Vagina (tissue), 2 donors: ENCODE data around the gene EFEMP2. TPM values are rescaled to one million over a fixed set of nuclear protein-coding genes. Genes with fewer than 3 reads are reported as not detected.

Experiments used
- DNase-seq, 2 donors: peaks; one replicate each; pipeline ENCODE4 v3.0.0-alpha.2; 2017; ENCODE audit errors: extremely low spot score in 2 of 2
- H3K27ac ChIP-seq: fragments of 200-600 bp; sonication (generic); one replicate; pipeline ENCODE4 v1.5.1; 2019
- H3K27me3 ChIP-seq: fragments of 200-600 bp; sonication (generic); one replicate; pipeline ENCODE4 v1.5.1; 2019
- H3K36me3 ChIP-seq, 2 donors: fragments of 200-600 bp; sonication (generic); one replicate each; pipeline ENCODE4 v1.5.1; 2017 to 2019
- H3K4me1 ChIP-seq: fragments of 200-600 bp; sonication (generic); one replicate; pipeline ENCODE4 v1.5.1; 2019
- H3K4me3 ChIP-seq, 2 donors: fragments of 200-600 bp; sonication (generic); 1 replicate in 1 of 2; 2 replicates in 1 of 2; pipeline ENCODE4 v1.5.1; 2016 to 2019
- H3K9me3 ChIP-seq: fragments of 200-600 bp; sonication (generic); one replicate; pipeline ENCODE4 v1.5.1; 2019
- POLR2A ChIP-seq, 2 donors: fragments of 450-650 bp; IDR thresholded peaks; one replicate each; pipeline ENCODE4 v1.6.1; 2017; ENCODE audit warnings: antibody characterized with exemption in 2 of 2, mild to moderate bottlenecking in 2 of 2, moderate library complexity in 2 of 2
- POLR2AphosphoS5 ChIP-seq, 2 donors: sonication (generic); formaldehyde crosslinking; IDR thresholded peaks; one replicate each; pipeline ENCODE4 v1.9.0; 2017; ENCODE audit warnings: antibody characterized with exemption in 2 of 2, mild to moderate bottlenecking in 2 of 2, low read depth in 1 of 2; ENCODE audit not compliant: insufficient read depth in 1 of 2
- intact Hi-C: fragments of 100-400 bp; cut with DNase I; formaldehyde crosslinking; loops from one replicate; pipeline ENCODE4 v1.15.1; 2023
- total RNA-seq: library from RNA; depleted of rRNA; stranded (reverse); fragments of >200 nt; gene quantifications from one replicate; pipeline ENCODE4 v1.2.3, GENCODE V29; 2016
- TF ChIP-seq, protein P1 (sequence below), 3 experiments: fragments of 450-650 bp in 2 of 3; fragments of 200-600 bp in 1 of 3; sonication (generic) in 1 of 3; IDR thresholded peaks; one replicate each; pipeline ENCODE4 v1.5.1; 2017 to 2019; ENCODE audit warnings: antibody characterized with exemption in 3 of 3, mild to moderate bottlenecking in 2 of 3, moderate library complexity in 2 of 3

EFEMP2 gene
- total RNA-seq, 1 donor from 2014 or later, result 57.9 TPM

DNA sequence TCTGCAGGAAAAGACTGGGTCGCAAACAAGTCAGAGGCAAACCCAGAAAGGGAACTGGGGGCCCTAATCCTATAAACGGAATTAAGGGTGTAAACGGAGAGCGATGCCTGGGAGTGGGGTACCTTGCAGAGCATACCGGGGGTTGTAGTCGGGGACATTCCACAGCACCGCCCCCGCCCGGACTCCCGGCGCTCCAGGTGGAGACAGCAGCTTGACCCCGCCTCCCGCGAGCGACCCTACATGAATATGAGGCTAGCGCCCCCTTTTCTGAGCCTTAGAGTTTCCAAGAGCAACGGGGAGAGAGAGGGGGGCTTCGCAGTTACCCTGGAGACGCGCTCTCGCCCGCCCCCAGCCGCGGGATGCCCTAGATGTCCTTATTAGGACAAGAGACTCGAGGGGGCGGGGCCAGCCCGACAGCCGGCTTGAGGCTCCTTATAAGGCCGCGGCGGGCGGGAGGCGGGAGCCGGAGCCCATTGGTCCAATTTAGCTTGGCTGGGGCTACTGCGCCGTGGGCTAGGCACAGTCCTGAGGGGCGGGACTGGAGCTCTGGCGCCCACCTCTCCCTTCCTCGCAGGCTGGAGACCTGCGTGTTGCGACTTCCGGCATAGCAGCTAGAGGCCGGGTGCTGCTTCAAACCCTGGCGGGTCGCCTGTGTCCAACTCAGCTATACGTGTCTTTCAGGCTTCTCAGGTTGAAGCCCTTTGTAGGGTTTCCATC lies 13.3 kb downstream of the EFEMP2 start:
- Histone ChIP-seq H3K27me3 (no peaks in the 10 kb centered on the region), H3K4me1 (peaks cover 52% of the 10 kb centered on the region), H3K4me3 (peak overlapping the region; percentile 95 to 100), H3K27ac (peak overlapping the region; percentile 93), H3K9me3 (no peaks in the 10 kb centered on the region), H3K36me3 (peaks cover 0 to 43% of the 10 kb centered on the region in 2 donors)
- intact Hi-C loops, result no loop called here
- DNase-seq, result peak in 1 of 2 donors; percentile 99
- TF ChIP-seq, protein P1, sequence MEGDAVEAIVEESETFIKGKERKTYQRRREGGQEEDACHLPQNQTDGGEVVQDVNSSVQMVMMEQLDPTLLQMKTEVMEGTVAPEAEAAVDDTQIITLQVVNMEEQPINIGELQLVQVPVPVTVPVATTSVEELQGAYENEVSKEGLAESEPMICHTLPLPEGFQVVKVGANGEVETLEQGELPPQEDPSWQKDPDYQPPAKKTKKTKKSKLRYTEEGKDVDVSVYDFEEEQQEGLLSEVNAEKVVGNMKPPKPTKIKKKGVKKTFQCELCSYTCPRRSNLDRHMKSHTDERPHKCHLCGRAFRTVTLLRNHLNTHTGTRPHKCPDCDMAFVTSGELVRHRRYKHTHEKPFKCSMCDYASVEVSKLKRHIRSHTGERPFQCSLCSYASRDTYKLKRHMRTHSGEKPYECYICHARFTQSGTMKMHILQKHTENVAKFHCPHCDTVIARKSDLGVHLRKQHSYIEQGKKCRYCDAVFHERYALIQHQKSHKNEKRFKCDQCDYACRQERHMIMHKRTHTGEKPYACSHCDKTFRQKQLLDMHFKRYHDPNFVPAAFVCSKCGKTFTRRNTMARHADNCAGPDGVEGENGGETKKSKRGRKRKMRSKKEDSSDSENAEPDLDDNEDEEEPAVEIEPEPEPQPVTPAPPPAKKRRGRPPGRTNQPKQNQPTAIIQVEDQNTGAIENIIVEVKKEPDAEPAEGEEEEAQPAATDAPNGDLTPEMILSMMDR (IDR thresholded peaks at IDR 0.05), result peak in 1 of 3 experiments; percentile 1
- peak in 1 of 2 donors; percentile 90 for TF ChIP-seq POLR2A (IDR thresholded peaks at IDR 0.05)
- peak; percentile 90 to 98 for TF ChIP-seq POLR2AphosphoS5 (IDR thresholded peaks at IDR 0.05; ENCODE audit: insufficient read depth in 1 of 2, low read depth in 1 of 2)

DNA sequence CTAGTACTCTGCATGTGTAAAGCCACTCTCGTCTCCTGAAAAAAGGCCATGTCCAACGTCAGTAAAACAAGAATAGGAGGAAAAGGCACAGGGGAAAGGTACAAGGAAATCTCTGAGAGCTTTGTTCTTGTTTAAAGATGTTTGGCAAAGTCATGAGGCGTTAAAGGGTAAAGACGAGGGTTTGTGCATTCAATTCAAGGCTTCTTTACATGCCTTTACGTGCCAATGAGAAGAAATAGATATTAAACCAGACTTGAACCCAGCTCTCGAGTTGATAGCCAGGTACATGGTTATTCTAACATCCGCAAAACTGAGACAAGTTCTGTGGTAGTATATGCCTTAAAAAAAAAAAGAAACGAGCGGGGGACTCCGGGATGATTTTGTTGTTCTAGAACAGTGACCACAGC lies 13.9 kb downstream of the EFEMP2 start:
- no peak for TF ChIP-seq POLR2A (IDR thresholded peaks at IDR 0.05)
- TF ChIP-seq POLR2AphosphoS5 (IDR thresholded peaks at IDR 0.05; ENCODE audit: insufficient read depth in 1 of 2, low read depth in 1 of 2), result no peak
- TF ChIP-seq, protein P1 (IDR thresholded peaks at IDR 0.05), result no peak
- intact Hi-C loops, result no loop called here
- DNase-seq, result no peak
- H3K36me3 ChIP-seq, result peaks cover 0 to 43% of the 10 kb centered on the region in 2 donors
- peaks cover 52% of the 10 kb centered on the region for H3K4me1 ChIP-seq
- H3K27ac ChIP-seq, result peak overlapping the region; percentile 93
- H3K4me3 ChIP-seq, result peak overlapping the region; percentile 95 to 100
- no peaks in the 10 kb centered on the region for H3K27me3 ChIP-seq
- H3K9me3 ChIP-seq, result no peaks in the 10 kb centered on the region

DNA sequence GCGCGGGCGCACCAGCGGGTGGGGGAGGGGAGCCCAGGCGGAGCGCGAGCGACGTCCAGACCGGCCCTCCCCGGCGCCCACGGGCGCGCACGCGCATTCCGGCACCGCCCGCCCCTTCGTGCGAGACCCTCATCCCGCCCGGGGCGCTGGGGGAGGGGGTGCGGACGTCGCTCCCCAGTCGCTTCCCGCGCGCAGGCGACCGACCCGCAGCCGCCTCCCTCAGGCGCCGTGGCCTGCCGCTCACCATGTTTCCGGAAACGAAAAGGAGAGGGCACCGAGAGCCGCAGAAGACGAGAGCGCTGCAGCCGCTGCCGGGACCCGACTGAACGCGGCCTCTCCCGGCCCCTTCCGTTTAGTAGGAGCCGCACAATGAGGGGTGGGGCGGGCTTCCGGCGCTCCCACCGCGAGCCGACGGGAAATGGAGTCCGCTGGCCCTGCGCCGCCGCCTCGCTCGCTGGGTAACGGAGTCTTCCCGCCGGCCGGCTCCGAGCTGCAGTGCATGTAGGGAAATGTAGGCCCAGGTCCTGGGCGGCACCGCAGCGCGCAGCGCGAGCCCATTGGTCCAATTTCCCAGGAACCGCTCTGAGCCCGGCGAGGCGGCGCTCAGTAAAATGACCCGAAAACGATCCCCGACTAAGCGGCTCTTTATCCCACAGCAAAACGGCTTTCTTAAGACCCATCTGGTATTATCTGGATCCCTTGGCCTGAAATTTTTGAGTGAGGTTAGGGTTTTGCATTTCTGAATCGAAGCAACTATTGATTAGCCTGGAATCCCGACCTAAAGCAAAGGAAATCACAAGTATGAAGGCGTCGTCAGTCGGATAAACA lies 14.5 kb downstream of the EFEMP2 start, which contains the start of gene CFL1:
Gene CFL1 (minus strand): TSS at position 328 of the 828 bp plus-strand sequence. CDS start 81 bp downstream, at position 247.
- intact Hi-C loops, result no loop called here
- H3K4me1 ChIP-seq, result peaks cover 52% of the 10 kb centered on the region
- peaks cover 0 to 45% of the 10 kb centered on the region in 2 donors for H3K36me3 ChIP-seq
- peak in 1 of 2 donors; percentile 97 for DNase-seq
- peak; percentile 2 to 92 for TF ChIP-seq POLR2A (IDR thresholded peaks at IDR 0.05)
- peak; percentile 97 to 99 for TF ChIP-seq POLR2AphosphoS5 (IDR thresholded peaks at IDR 0.05; ENCODE audit: insufficient read depth in 1 of 2, low read depth in 1 of 2)
- TF ChIP-seq, protein P1 (IDR thresholded peaks at IDR 0.05), result peak in 1 of 3 experiments; percentile 11
- H3K4me3 ChIP-seq, result peak within 1 kb of the TSS; percentile 95 to 100
- peak within 1 kb of the TSS; percentile 93 for H3K27ac ChIP-seq
- no peaks in the 10 kb centered on the region for H3K27me3 ChIP-seq
- H3K9me3 ChIP-seq, result no peaks in the 10 kb centered on the region

DNA sequence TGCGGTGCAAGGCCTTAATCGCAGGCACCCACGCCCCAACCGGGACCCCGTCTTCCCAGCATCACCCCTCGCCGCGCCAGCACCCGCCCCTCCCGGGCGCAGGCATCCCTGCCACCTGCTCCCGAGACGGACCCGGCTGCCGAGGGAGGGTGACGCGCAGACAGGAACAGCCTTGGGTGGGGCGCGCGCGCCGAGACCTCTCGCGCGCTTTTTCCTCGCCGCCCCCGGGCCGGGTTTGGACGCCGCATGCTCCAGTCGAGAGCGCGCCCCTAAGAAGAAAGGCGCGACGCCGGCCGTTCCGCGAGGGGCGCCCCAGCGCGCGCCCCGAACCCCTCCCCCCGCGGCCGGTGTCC lies 15.1 kb downstream of the EFEMP2 start:
- TF ChIP-seq POLR2A (IDR thresholded peaks at IDR 0.05) (no peak), POLR2AphosphoS5 (IDR thresholded peaks at IDR 0.05; ENCODE audit: insufficient read depth in 1 of 2, low read depth in 1 of 2) (no peak)
- TF ChIP-seq, protein P1 (IDR thresholded peaks at IDR 0.05), result no peak
- H3K36me3 ChIP-seq, result peaks cover 0 to 45% of the 10 kb centered on the region in 2 donors
- H3K27ac ChIP-seq, result peak overlapping the region; percentile 93
- no peaks in the 10 kb centered on the region for H3K9me3 ChIP-seq
- DNase-seq, result no peak
- intact Hi-C loops, result no loop called here
- H3K4me1 ChIP-seq, result peaks cover 50% of the 10 kb centered on the region
- H3K4me3 ChIP-seq, result peak overlapping the region; percentile 95 to 100
- H3K27me3 ChIP-seq, result no peaks in the 10 kb centered on the region
